Fibroblast of the aortic adventitia (primary cell): ENCODE measurements around the gene RAB23. TPM values are rescaled to one million over a fixed set of nuclear protein-coding genes. Genes with fewer than 3 reads are reported as not detected.

Experiments
- DNase-seq: peaks from one replicate; pipeline ENCODE4 v3.0.0-alpha.2; 2010; ENCODE audit warnings: low read depth
- H3K4me3 ChIP-seq: 2 replicates; pipeline ENCODE4 v1.5.1; 2011; ENCODE audit warnings: low read depth, mild to moderate bottlenecking, control low read depth, low read length, moderate library complexity
- CTCF ChIP-seq: IDR thresholded peaks from 2 replicates; pipeline ENCODE4 v1.5.1; 2011; ENCODE audit warnings: mild to moderate bottlenecking, low read length, control low read depth, inconsistent platforms; ENCODE audit not compliant: insufficient read depth
- total RNA-seq: library from RNA; depleted of rRNA; stranded (reverse); fragments of >200 nt; gene quantifications from 2 replicates; pipeline ENCODE4 v1.2.3, GENCODE V29; 2012; ENCODE audit warnings: low replicate concordance

The RAB23 gene
- total RNA-seq, 1 donor = 59.7 TPM

- peak; percentile 61 for DNase-seq
- peak overlapping the region; percentile 87 for H3K4me3 ChIP-seq
- peak; percentile 62 for TF ChIP-seq CTCF
These were observed 744 bp downstream of the RAB23 start for GRCh38 chr6:57221191-57221935.

- no peak for DNase-seq
- TF ChIP-seq CTCF = no peak
- H3K4me3 ChIP-seq = peak overlapping the region; percentile 34
These were observed 1.9 kb downstream of the RAB23 start for GRCh38 chr6:57220083-57220703.

GRCh38 chr6:57217270-57217669, 4.8 kb downstream of the RAB23 start:
- no peak for TF ChIP-seq CTCF
- no peak for DNase-seq
- no peak overlapping the region for H3K4me3 ChIP-seq

- TF ChIP-seq CTCF = peak; percentile 8
- DNase-seq = peak; percentile 72
- no peak overlapping the region for H3K4me3 ChIP-seq
These were observed 5.6 kb downstream of the RAB23 start for GRCh38 chr6:57216235-57217101.

GRCh38 chr6:57215260-57215659, 6.8 kb downstream of the RAB23 start:
- no peak for TF ChIP-seq CTCF
- no peak overlapping the region for H3K4me3 ChIP-seq
- no peak for DNase-seq

GRCh38 chr6:57210060-57210459, 12.0 kb downstream of the RAB23 start:
- no peak for TF ChIP-seq CTCF
- DNase-seq = no peak

More at GRCh38 chr6:57210060-57210459, 12.0 kb downstream of the RAB23 start:
- no peak overlapping the region for H3K4me3 ChIP-seq
